ENCODE results near the gene RGMB.

Gene RGMB

DNA sequence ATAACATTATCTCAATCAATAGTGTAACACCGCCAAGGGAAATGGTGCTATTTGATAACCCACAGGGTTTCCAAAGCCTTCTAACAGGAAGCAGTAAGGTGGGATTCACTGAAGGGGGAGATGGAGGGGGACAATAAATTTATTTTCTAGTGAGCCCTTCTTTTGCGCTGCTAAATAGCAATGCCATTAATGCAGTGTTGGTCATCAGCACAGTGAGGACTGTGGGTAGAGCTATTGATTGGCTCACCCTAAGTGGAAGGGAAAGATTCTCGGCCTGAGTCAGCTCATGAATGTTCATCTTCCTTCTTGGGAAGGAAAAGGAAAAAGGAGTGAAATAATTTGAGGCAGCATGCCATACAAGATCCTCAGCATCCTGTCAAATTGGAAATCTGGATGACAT lies 25.4 kb downstream of the RGMB start:
- Histone ChIP-seq H3K4ac (ENCODE audit: low read depth, low read length) (no peak overlapping the region), H2AFZ (ENCODE audit: insufficient read depth, low read length, poor library complexity) (no peak overlapping the region), H3K14ac (ENCODE audit: low read length) (no peak overlapping the region), H4K91ac (ENCODE audit: low read depth, low read length) (no peak overlapping the region), H4K8ac (ENCODE audit: low read depth, low read length) (no peak overlapping the region), H3K23ac (ENCODE audit: low read length) (no peak overlapping the region), H3K4me1 (ENCODE audit: control insufficient read depth in 1 of 2, insufficient read depth in 2 of 2, low read length in 2 of 2) (no peaks in the 10 kb centered on the region), H3K4me2 (ENCODE audit: low read length) (no peak overlapping the region), H3K4me3 (ENCODE audit: low read depth, low read length) (no peak overlapping the region), H3K79me2 (ENCODE audit: control insufficient read depth, insufficient read depth, low read length, poor library complexity) (no peaks in the 10 kb centered on the region), H3K9ac (ENCODE audit: low read length) (no peak overlapping the region), H3K36me3 (ENCODE audit: control insufficient read depth in 1 of 2, insufficient read depth in 2 of 2, low read length in 2 of 2) (peaks cover 0 to 4% of the 10 kb centered on the region in 2 experiments), H3K18ac (ENCODE audit: low read length) (no peak overlapping the region), H3K27ac (ENCODE audit: low read depth, low read length) (no peak overlapping the region), H3K79me1 (ENCODE audit: low read length) (no peaks in the 10 kb centered on the region), H2BK120ac (ENCODE audit: insufficient read depth, low read length, poor library complexity) (no peak overlapping the region), H3K9me3 (ENCODE audit: insufficient read depth, low read depth, low read length) (peaks cover 2% of the 10 kb centered on the region), H2BK12ac (ENCODE audit: low read length) (no peak overlapping the region), H2AK5ac (ENCODE audit: low read length) (no peak overlapping the region), H4K12ac (ENCODE audit: low read depth, low read length) (no peak overlapping the region), H2BK5ac (ENCODE audit: low read depth, low read length, poor library complexity) (no peak overlapping the region), H3K27me3 (ENCODE audit: insufficient read depth, low read length) (no peaks in the 10 kb centered on the region)
- WGBS (ENCODE audit: extremely low coverage, insufficient coverage, insufficient read length), result no CpG with 5 or more reads among the region's 3 CpGs
- no peak for DNase-seq

GRCh38 chr5:98804066-98804465 lies 30.6 kb downstream of the RGMB start:
- Histone ChIP-seq H3K4ac (ENCODE audit: low read depth, low read length) (no peak overlapping the region), H2BK120ac (ENCODE audit: insufficient read depth, low read length, poor library complexity) (no peak overlapping the region), H2BK12ac (ENCODE audit: low read length) (no peak overlapping the region), H3K4me3 (ENCODE audit: low read depth, low read length) (no peak overlapping the region), H2AFZ (ENCODE audit: insufficient read depth, low read length, poor library complexity) (no peak overlapping the region), H3K23ac (ENCODE audit: low read length) (no peak overlapping the region), H3K18ac (ENCODE audit: low read length) (no peak overlapping the region), H3K79me1 (ENCODE audit: low read length) (no peaks in the 10 kb centered on the region), H3K79me2 (ENCODE audit: control insufficient read depth, insufficient read depth, low read length, poor library complexity) (no peaks in the 10 kb centered on the region), H4K12ac (ENCODE audit: low read depth, low read length) (no peak overlapping the region), H3K27me3 (ENCODE audit: insufficient read depth, low read length) (no peaks in the 10 kb centered on the region), H4K8ac (ENCODE audit: low read depth, low read length) (no peak overlapping the region), H3K9me3 (ENCODE audit: insufficient read depth, low read depth, low read length) (peaks cover 6% of the 10 kb centered on the region), H3K9ac (ENCODE audit: low read length) (no peak overlapping the region), H3K14ac (ENCODE audit: low read length) (no peak overlapping the region), H3K4me2 (ENCODE audit: low read length) (no peak overlapping the region), H3K36me3 (ENCODE audit: control insufficient read depth in 1 of 2, insufficient read depth in 2 of 2, low read length in 2 of 2) (no peaks in the 10 kb centered on the region), H4K91ac (ENCODE audit: low read depth, low read length) (no peak overlapping the region), H3K4me1 (ENCODE audit: control insufficient read depth in 1 of 2, insufficient read depth in 2 of 2, low read length in 2 of 2) (no peaks in the 10 kb centered on the region), H2BK5ac (ENCODE audit: low read depth, low read length, poor library complexity) (no peak overlapping the region), H2AK5ac (ENCODE audit: low read length) (no peak overlapping the region), H3K27ac (ENCODE audit: low read depth, low read length) (no peak overlapping the region)
- DNase-seq, result no peak
- no CpG with 5 or more reads among the region's 2 CpGs for WGBS (ENCODE audit: extremely low coverage, insufficient coverage, insufficient read length)

- no peak overlapping the region for H3K23ac ChIP-seq (ENCODE audit: low read length)
- no CpG with 5 or more reads among the region's 1 CpG for WGBS (ENCODE audit: extremely low coverage, insufficient coverage, insufficient read length)
- no peak overlapping the region for H3K27ac ChIP-seq (ENCODE audit: low read depth, low read length)
These were observed 31.6 kb downstream of the RGMB start for GRCh38 chr5:98805070-98805469.

GRCh38 chr5:98807806-98808205 lies 34.3 kb downstream of the RGMB start:
- DNase-seq, result no peak
- H3K79me1 ChIP-seq (ENCODE audit: low read length), result no peaks in the 10 kb centered on the region

More at GRCh38 chr5:98805070-98805469, 31.6 kb downstream of the RGMB start:
- no peak overlapping the region for H3K9ac ChIP-seq (ENCODE audit: low read length)
- H3K79me1 ChIP-seq (ENCODE audit: low read length), result no peaks in the 10 kb centered on the region
- no peaks in the 10 kb centered on the region for H3K4me1 ChIP-seq (ENCODE audit: control insufficient read depth in 1 of 2, insufficient read depth in 2 of 2, low read length in 2 of 2)
- H4K8ac ChIP-seq (ENCODE audit: low read depth, low read length), result no peak overlapping the region
- H3K4me2 ChIP-seq (ENCODE audit: low read length), result no peak overlapping the region
- no peak overlapping the region for H3K14ac ChIP-seq (ENCODE audit: low read length)
- no peaks in the 10 kb centered on the region for H3K79me2 ChIP-seq (ENCODE audit: control insufficient read depth, insufficient read depth, low read length, poor library complexity)
- H2BK5ac ChIP-seq (ENCODE audit: low read depth, low read length, poor library complexity), result no peak overlapping the region
- no peak overlapping the region for H2BK12ac ChIP-seq (ENCODE audit: low read length)
- H3K9me3 ChIP-seq (ENCODE audit: insufficient read depth, low read depth, low read length), result peaks cover 6% of the 10 kb centered on the region
- no peaks in the 10 kb centered on the region for H3K36me3 ChIP-seq (ENCODE audit: control insufficient read depth in 1 of 2, insufficient read depth in 2 of 2, low read length in 2 of 2)
- H3K27me3 ChIP-seq (ENCODE audit: insufficient read depth, low read length), result no peaks in the 10 kb centered on the region
- H3K18ac ChIP-seq (ENCODE audit: low read length), result no peak overlapping the region
- H2AK5ac ChIP-seq (ENCODE audit: low read length), result no peak overlapping the region
- no peak overlapping the region for H4K91ac ChIP-seq (ENCODE audit: low read depth, low read length)
- H3K4ac ChIP-seq (ENCODE audit: low read depth, low read length), result no peak overlapping the region
- no peak overlapping the region for H3K4me3 ChIP-seq (ENCODE audit: low read depth, low read length)
- H2AFZ ChIP-seq (ENCODE audit: insufficient read depth, low read length, poor library complexity), result no peak overlapping the region
- H4K12ac ChIP-seq (ENCODE audit: low read depth, low read length), result no peak overlapping the region
- no peak overlapping the region for H2BK120ac ChIP-seq (ENCODE audit: insufficient read depth, low read length, poor library complexity)
- DNase-seq, result no peak

More at GRCh38 chr5:98807806-98808205, 34.3 kb downstream of the RGMB start:
- Histone ChIP-seq H3K27ac (ENCODE audit: low read depth, low read length) (no peak overlapping the region), H3K14ac (ENCODE audit: low read length) (no peak overlapping the region), H2BK5ac (ENCODE audit: low read depth, low read length, poor library complexity) (no peak overlapping the region), H3K4me2 (ENCODE audit: low read length) (no peak overlapping the region), H4K91ac (ENCODE audit: low read depth, low read length) (no peak overlapping the region), H3K4ac (ENCODE audit: low read depth, low read length) (no peak overlapping the region), H2BK12ac (ENCODE audit: low read length) (no peak overlapping the region), H3K27me3 (ENCODE audit: insufficient read depth, low read length) (no peaks in the 10 kb centered on the region), H3K79me2 (ENCODE audit: control insufficient read depth, insufficient read depth, low read length, poor library complexity) (no peaks in the 10 kb centered on the region), H3K9me3 (ENCODE audit: insufficient read depth, low read depth, low read length) (peaks cover 4% of the 10 kb centered on the region), H3K4me1 (ENCODE audit: control insufficient read depth in 1 of 2, insufficient read depth in 2 of 2, low read length in 2 of 2) (no peaks in the 10 kb centered on the region), H4K8ac (ENCODE audit: low read depth, low read length) (no peak overlapping the region), H3K9ac (ENCODE audit: low read length) (no peak overlapping the region), H2AFZ (ENCODE audit: insufficient read depth, low read length, poor library complexity) (no peak overlapping the region), H4K12ac (ENCODE audit: low read depth, low read length) (no peak overlapping the region), H3K4me3 (ENCODE audit: low read depth, low read length) (no peak overlapping the region), H3K18ac (ENCODE audit: low read length) (no peak overlapping the region), H2AK5ac (ENCODE audit: low read length) (no peak overlapping the region), H3K23ac (ENCODE audit: low read length) (no peak overlapping the region), H3K36me3 (ENCODE audit: control insufficient read depth in 1 of 2, insufficient read depth in 2 of 2, low read length in 2 of 2) (no peaks in the 10 kb centered on the region), H2BK120ac (ENCODE audit: insufficient read depth, low read length, poor library complexity) (no peak overlapping the region)

All from trophoblast cell (in vitro differentiated cells and primary cell).